Body of pancreas (tissue), 4 donors: ENCODE results near the gene SNRNP25. TPM values are rescaled to one million over a fixed set of nuclear protein-coding genes. Genes with fewer than 3 reads are reported as not detected.
"Not testable (repeated sequence)": the region's sequence is repeated elsewhere in the genome, so short reads cannot be mapped to it uniquely, and the experiment has no call there.

Experiments
- ATAC-seq: fragments of 150-250 bp; one replicate; pipeline ENCODE4 v1.9.1; 2016
- DNase-seq, 4 donors: peaks; one replicate each; pipeline ENCODE4 v3.0.0-alpha.2; 2019
- H3K27ac ChIP-seq, 4 donors: fragments of 200-600 bp; sonication (generic); 1 replicate in 3 of 4; 2 replicates in 1 of 4; pipeline versions ENCODE4 v1.5.1 to v1.6.1; 2016 to 2019; ENCODE audit warnings: mild to moderate bottlenecking in 1 of 4, mixed read lengths in 1 of 4, moderate library complexity in 1 of 4
- H3K27me3 ChIP-seq, 2 donors: fragments of 200-600 bp; sonication (generic); one replicate each; pipeline ENCODE4 v1.6.0; 2016; ENCODE audit warnings: mild to moderate bottlenecking in 1 of 2
- H3K36me3 ChIP-seq, 2 donors: fragments of 200-600 bp; sonication (generic); replicated peaks in 1 of 2; 2 replicates each; pipeline ENCODE4 v1.5.1; 2016; ENCODE audit warnings: low read depth in 2 of 2; ENCODE audit not compliant: insufficient read depth in 1 of 2
- H3K4me1 ChIP-seq: fragments of 200-600 bp; sonication (generic); one replicate; pipeline ENCODE4 v1.6.0; 2016
- H3K4me3 ChIP-seq, 2 donors: fragments of 200-600 bp; sonication (generic); 1 replicate in 1 of 2; 2 replicates in 1 of 2; pipeline ENCODE4 v1.5.1; 2016 to 2019
- H3K9me3 ChIP-seq, 3 donors: fragments of 200-600 bp; sonication (generic); 1 replicate in 2 of 3; 2 replicates in 1 of 3; pipeline ENCODE4 v1.5.1; 2016
- POLR2A ChIP-seq, 3 donors: fragments of 450-650 bp; IDR thresholded peaks; one replicate each; pipeline ENCODE4 v1.6.1; 2016; ENCODE audit warnings: antibody characterized with exemption in 3 of 3, mild to moderate bottlenecking in 2 of 3
- WGBS, 2 donors: methylation state at CpG; one replicate each; pipeline ENCODE4 v1.1.5; 2017; 5-methylcytosine and 5-hydroxymethylcytosine counted together
- intact Hi-C: fragments of 100-400 bp; cut with DNase I; formaldehyde crosslinking; loops from one replicate; pipeline ENCODE4 v1.15.1; 2023
- total RNA-seq, 2 donors: library from RNA; depleted of rRNA; stranded (reverse); fragments of >200 nt; gene quantifications; one replicate each; pipeline ENCODE4 v1.1.0, GENCODE V29; 2016
- TF ChIP-seq, protein P1 (sequence below), 7 experiments: fragments of 450-650 bp in 4 of 7; fragments of 200-600 bp in 3 of 7; sonication (generic) in 3 of 7; IDR thresholded peaks; one replicate each; pipeline ENCODE4 v1.5.1; 2016 to 2019; ENCODE audit warnings: antibody characterized with exemption in 7 of 7

SNRNP25 gene
- total RNA-seq, 2 donors from 2014 or later, result 13.2 to 13.5 TPM

DNA sequence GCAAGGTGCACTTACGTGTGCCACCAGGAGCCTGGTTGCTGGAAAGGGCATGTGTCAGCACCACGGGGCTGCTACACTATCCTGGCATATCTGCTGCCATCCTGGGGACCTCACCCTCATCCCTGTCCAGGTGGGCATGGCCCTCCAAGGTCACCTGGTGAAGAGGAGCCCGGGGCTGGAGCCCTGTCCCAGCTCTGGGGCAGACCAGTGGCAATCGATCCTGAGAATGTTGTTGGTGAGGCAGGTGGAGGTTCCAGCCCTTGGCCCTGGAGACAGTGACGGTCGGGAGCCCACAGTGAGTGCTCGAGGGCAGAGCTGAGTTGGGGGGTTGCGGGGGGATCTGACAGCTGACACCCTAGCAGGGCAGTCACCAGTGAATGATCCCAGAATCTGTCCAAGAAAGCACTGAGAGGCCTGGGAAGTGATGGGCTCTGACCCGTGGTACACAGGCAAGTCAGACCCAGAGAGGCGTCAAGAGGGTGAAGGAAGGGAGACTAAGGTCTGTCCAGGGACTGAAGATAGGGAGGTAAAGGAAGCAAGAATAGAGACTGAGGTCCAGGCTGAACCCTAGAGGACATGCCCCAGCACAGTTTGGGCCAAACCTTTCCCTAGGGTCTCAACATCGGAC is 17.8 kb upstream of the SNRNP25 start:
- H3K4me3 ChIP-seq, result no peak overlapping the region
- WGBS, 2 donors, result 77% methylated on average over 9 to 11 of the region's 11 CpGs
- no peak overlapping the region for H3K27ac ChIP-seq
- TF ChIP-seq, protein P1, sequence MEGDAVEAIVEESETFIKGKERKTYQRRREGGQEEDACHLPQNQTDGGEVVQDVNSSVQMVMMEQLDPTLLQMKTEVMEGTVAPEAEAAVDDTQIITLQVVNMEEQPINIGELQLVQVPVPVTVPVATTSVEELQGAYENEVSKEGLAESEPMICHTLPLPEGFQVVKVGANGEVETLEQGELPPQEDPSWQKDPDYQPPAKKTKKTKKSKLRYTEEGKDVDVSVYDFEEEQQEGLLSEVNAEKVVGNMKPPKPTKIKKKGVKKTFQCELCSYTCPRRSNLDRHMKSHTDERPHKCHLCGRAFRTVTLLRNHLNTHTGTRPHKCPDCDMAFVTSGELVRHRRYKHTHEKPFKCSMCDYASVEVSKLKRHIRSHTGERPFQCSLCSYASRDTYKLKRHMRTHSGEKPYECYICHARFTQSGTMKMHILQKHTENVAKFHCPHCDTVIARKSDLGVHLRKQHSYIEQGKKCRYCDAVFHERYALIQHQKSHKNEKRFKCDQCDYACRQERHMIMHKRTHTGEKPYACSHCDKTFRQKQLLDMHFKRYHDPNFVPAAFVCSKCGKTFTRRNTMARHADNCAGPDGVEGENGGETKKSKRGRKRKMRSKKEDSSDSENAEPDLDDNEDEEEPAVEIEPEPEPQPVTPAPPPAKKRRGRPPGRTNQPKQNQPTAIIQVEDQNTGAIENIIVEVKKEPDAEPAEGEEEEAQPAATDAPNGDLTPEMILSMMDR (IDR thresholded peaks at IDR 0.05), result no peak
- TF ChIP-seq POLR2A (IDR thresholded peaks at IDR 0.05), result no peak
- ATAC-seq (no peak), DNase-seq (peak in 1 of 4 donors; percentile 8)
- H3K36me3 ChIP-seq, result no peaks in the 10 kb centered on the region
- no peaks in the 10 kb centered on the region for H3K27me3 ChIP-seq
- H3K4me1 ChIP-seq, result no peaks in the 10 kb centered on the region
- intact Hi-C loops, result no loop called here
- H3K9me3 ChIP-seq, result no peaks in the 10 kb centered on the region

DNA sequence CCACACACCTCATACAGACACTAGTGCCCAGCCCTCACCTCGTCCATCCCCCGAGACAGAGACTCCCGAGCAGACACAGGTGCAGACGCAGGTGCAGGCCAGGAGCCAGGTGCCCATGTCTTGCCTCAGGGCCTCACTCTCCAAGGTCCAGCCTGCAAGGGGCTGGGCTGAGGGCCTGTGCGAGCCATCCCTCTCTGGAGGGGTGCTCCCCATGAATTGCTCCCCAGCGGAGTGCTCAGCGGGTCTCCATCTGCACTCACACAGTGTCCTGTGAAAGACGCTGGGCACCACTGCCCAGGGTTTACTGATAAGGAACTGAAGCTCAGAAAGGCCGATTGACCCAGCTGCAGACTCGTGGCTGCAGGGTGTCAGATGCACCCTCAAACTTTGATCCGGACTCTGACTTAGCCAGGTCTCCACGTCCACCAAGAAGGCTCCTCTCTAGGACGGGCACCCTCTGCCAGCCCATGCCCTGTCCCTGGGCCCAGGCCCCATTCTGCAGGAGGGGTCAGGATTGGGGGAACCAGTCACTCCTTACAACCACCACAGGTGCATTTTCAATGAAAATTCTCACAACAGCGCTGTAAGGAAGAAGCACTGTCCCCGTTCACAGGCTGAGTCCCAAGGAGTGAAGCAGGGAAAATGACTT is 17.2 kb upstream of the SNRNP25 start:
- peak in 1 of 4 donors; percentile 8 for DNase-seq

DNA sequence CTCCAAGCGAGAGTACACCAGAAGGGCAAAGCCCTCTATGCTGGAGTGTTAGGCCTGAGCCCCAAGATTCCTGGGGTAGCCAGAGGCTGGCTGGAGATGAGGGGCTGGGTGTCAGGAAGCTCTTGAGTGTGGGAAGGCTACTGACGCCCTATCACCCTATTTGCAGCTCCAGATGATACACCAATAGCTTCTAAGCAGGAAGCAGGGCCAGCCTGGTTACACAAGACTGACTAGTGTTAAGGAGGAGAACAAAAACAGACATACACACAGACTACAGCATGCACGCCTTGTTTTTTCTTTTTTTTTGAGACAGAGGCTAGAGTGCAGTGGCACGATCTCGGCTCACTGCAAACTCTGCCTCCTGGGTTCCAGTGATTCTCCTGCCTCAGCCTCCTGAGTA is 16.1 kb upstream of the SNRNP25 start:
- Histone ChIP-seq H3K36me3 (no peaks in the 10 kb centered on the region), H3K27me3 (no peaks in the 10 kb centered on the region), H3K4me3 (no peak overlapping the region), H3K4me1 (no peaks in the 10 kb centered on the region), H3K27ac (no peak overlapping the region), H3K9me3 (no peaks in the 10 kb centered on the region)
- ATAC-seq (no peak), DNase-seq (peak in 1 of 4 donors; percentile 6)
- TF ChIP-seq, protein P1 (IDR thresholded peaks at IDR 0.05), result no peak
- no peak for TF ChIP-seq POLR2A (IDR thresholded peaks at IDR 0.05)
- intact Hi-C loops, result no loop called here
- 91 to 92% methylated on average over 5 of the region's 5 CpGs for whole genome bisulfite sequencing, 2 donors

More for the DNA sequence above, 17.2 kb upstream of the SNRNP25 start:
- peak; percentile 39 for ATAC-seq
- 69 to 77% methylated on average over 11 to 15 of the region's 15 CpGs for WGBS, 2 donors
- TF ChIP-seq POLR2A (IDR thresholded peaks at IDR 0.05), result no peak
- TF ChIP-seq, protein P1 (IDR thresholded peaks at IDR 0.05), result no peak
- intact Hi-C loops, result no loop called here
- Histone ChIP-seq H3K4me3 (no peak overlapping the region), H3K36me3 (no peaks in the 10 kb centered on the region), H3K27ac (no peak overlapping the region), H3K4me1 (no peaks in the 10 kb centered on the region), H3K27me3 (no peaks in the 10 kb centered on the region), H3K9me3 (no peaks in the 10 kb centered on the region)

DNA sequence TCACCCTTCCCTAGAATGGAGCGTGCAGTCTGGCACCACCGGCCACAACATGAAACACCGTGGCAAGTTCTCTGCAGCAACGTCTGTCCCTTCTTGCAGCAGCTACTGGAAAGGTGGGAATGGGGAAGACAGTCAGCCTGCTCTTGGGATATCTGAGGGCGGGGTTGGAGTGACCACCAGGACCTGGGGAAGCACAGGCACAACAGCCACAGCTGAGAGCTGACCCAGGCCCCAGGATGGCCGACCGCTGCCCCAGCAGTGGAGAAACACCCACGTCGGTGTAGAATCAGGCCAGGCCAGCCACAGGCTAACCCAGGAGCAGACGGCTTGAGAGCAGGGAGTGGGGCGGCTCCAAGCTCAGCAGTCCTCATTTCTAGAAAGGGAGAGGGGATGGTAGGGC is 15.4 kb upstream of the SNRNP25 start:
- H3K27ac ChIP-seq, H3K36me3 ChIP-seq, H3K27me3 ChIP-seq, ATAC-seq, H3K9me3 ChIP-seq, H3K4me1 ChIP-seq, H3K4me3 ChIP-seq, DNase-seq, intact Hi-C loops: not testable (repeated sequence)
- WGBS, 2 donors, result 82 to 94% methylated on average over 11 of the region's 11 CpGs

DNA sequence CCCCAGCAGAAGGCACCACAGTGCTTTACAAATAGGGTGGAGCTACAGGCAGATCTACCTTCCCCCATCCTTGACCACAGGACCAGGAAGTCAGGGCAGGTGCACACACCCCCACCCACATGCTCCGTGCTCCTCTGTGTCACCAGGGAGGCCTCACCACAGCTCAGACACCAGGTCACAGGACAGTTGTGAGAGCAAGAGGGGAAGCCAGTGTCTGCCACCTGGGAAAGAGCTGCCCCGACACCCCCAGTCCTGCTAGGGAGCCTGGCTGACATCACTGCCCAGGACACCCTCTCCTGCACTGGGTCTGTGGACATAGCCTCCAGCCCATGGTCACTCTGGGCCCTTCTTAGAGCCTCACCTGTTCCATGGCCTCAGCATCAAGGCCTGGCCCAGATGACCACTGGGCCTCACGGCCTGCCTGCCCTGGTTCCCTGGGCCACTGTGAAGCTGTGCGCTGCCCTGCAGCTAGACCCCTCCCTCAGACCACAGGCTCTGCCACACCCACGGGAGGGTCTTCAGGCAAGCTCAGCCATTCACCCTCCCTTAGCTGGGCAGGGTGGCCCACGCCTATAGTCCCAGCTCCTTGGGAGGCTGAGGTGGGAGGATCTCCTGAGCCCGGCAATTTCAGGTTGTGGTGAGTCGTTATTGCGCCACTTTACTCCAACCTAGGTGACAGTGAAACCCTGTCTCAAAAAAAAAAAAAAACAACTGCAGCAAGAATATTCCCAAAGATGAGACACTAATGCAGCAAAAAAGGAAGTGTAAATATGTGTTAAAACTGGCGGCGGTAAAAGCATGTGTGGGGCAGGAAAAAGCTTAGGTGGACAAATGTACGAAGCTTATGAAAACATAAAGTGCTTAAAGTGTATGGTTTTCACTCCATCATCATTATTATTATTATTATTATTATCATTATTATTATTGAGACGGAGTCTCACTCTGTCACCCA is 14.4 kb upstream of the SNRNP25 start:
- ATAC-seq, result no peak
- Histone ChIP-seq H3K27me3 (no peaks in the 10 kb centered on the region), H3K36me3 (no peaks in the 10 kb centered on the region), H3K9me3 (no peaks in the 10 kb centered on the region), H3K27ac (no peak overlapping the region), H3K4me3 (no peak overlapping the region), H3K4me1 (no peaks in the 10 kb centered on the region)
- peak in 2 of 4 donors; percentile 21 to 28 for DNase-seq
- WGBS, 2 donors, result 81 to 91% methylated on average over 8 to 13 of the region's 13 CpGs
- TF ChIP-seq, protein P1 (IDR thresholded peaks at IDR 0.05), result no peak
- no peak for TF ChIP-seq POLR2A (IDR thresholded peaks at IDR 0.05)
- intact Hi-C loops, result no loop called here
